EL (cell line): ENCODE measurements around the gene RNU6-9.

Experiments used
- DNase-seq: peaks from one replicate; pipeline ENCODE4 v3.0.0-alpha.2; 2016

RNU6-9 gene

DNA sequence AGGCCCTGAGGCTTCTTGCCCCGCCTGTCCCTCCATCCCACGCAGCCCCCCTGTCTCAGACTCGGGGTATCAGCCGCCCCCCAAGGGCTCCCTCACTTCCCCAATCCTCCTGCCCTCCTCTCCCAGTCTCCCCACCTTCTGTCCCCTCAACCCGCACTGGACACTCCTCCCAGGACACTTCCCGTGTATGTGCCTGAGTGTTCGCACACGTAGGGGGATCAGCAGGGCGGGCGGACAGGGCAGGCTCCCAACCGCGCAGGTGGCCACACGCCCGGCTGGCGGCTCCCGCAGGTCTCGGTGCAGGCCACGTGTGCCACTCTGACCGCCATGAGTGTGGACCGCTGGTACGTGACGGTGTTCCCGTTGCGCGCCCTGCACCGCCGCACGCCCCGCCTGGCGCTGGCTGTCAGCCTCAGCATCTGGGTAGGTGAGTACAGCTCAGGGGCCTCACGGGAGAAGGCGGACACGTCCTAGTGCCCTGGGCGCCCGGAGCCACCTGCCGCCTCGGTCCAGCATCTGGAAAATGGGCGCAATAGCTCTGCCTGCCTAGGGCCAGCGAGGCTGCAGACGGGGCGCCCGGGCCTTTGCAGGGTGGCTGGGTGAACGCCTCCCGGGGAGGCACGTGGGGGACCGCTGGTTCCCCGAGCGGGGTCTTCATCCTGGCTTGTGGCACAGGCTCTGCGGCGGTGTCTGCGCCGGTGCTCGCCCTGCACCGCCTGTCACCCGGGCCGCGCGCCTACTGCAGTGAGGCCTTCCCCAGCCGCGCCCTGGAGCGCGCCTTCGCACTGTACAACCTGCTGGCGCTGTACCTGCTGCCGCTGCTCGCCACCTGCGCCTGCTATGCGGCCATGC is 26.1 kb downstream of the RNU6-9 start:
- no peak for DNase-seq

DNA sequence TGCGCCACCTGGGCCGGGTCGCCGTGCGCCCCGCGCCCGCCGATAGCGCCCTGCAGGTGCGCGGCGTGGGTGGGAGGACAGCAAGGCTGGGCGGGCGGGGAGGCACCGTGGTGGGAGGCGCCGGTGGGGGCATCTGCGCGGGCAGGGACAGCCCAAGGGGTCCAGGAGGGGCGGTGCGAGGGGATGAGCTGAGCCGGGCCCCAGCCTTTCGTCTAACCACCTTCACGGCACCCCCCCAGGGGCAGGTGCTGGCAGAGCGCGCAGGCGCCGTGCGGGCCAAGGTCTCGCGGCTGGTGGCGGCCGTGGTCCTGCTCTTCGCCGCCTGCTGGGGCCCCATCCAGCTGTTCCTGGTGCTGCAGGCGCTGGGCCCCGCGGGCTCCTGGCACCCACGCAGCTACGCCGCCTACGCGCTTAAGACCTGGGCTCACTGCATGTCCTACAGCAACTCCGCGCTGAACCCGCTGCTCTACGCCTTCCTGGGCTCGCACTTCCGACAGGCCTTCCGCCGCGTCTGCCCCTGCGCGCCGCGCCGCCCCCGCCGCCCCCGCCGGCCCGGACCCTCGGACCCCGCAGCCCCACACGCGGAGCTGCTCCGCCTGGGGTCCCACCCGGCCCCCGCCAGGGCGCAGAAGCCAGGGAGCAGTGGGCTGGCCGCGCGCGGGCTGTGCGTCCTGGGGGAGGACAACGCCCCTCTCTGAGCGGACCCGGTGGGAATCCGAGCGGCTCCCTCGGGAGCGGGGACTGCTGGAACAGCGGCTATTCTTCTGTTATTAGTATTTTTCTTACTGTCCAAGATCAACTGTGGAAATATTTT is 27.0 kb downstream of the RNU6-9 start:
- peak; percentile 44 for DNase-seq

DNA sequence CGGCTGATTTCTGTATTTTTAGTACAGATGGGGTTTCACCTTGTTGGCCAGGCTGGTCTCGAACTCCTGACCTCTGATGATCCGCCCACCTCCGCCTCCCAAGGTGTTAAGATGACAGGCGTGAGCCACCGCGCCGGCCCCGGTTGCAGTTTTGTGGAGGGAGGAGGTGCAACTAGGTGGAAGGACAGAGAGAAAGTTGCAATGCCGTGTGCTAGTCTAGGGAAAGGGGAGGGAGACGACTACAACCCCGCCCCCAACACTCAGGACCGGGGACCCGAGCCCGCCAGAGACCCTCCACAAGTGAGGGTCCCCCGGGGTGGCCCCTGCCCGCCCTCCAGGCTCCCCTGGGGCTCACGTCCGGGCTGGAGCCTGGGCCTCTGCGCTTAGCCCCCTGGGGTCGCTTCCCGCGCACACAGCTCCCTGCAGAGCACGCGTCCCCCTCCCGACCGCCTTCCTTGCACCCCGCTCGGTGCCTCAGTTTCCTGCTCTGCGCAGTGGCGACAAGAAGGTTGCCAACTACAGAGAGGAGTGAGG is 31.3 kb downstream of the RNU6-9 start:
- no peak for DNase-seq

DNA sequence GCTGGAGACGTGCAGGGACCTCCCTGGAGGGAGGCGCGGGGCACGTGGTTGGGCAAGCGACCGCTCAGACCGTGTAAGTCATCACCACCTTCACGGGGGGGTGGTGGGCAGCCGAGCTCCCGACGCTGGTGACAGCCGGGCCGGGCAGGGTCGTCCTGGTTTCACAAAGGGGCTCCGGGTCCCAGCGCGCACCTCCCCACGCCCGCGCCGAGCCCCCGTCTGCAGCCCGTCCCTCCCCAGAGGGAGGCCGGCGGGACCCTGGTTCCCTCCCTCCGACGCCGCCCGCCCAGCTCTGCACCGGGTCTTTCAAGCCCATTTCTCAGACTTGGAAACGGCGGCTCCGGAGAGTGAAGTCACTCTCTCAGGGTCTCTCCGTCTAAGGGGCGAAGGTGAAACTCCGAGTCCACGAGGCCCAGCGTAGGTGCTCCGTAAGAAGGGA is 31.8 kb downstream of the RNU6-9 start:
- DNase-seq = peak; percentile 52

DNA sequence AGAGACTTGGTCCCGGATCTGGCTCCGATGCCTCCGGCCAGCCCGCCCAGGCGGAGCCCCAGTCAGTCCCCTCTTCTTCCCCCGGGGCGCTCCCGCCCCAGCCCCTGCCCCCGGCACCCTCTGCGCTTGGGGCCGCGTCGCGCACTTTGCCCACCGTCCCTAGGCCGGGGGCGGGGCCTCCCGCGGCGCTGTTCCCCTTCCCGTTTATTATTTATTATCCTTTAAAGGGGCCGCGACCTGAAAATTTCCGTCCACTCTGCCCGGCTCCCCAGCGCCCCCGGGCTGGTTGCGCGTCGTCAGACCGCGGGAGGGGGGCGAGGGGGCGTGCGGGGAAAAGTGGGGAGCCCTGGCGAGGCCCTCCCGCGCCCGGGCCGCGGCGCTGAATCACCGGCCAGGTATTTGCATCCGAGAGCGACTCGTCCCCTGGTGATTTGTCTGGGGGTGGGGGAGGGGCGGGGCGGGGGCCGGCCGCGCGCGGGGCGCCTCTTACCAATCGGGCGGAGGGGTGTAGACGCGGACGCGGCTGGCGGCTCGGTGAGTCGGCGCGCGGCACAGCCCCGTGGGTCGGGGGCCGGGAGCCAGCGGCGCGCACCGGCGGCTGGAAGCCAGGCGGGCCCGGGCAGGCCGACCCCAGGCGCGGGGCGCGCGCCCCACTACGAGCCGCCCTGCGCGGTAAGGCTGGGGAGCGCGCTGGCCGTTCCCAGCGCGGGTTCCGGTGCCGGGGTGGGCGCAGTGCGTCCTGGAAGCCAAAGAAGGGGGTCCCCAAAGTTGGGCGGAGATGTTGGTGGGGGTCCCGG is 32.4 kb downstream of the RNU6-9 start, which contains the start of gene ARID3A:
Gene ARID3A, plus strand, starts transcription at position 510 of the 797 bp plus-strand sequence. CDS start 3,494 bp downstream, outside the sequence.
- peak; percentile 87 for DNase-seq

DNA sequence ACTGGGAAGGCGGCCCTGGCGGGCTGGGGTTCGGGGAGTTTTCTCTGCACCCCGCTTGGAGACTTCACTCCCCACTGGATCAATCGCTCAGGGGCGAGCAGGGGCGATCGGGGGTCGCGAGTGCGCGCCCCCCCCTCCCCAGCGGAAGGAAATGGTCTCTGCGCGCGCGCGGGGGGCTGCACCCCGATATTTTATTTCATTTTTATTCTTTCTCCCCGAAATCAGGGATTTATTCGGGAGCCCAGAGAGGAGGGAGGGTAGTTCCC is 33.0 kb downstream of the RNU6-9 start:
- no peak for DNase-seq

DNA sequence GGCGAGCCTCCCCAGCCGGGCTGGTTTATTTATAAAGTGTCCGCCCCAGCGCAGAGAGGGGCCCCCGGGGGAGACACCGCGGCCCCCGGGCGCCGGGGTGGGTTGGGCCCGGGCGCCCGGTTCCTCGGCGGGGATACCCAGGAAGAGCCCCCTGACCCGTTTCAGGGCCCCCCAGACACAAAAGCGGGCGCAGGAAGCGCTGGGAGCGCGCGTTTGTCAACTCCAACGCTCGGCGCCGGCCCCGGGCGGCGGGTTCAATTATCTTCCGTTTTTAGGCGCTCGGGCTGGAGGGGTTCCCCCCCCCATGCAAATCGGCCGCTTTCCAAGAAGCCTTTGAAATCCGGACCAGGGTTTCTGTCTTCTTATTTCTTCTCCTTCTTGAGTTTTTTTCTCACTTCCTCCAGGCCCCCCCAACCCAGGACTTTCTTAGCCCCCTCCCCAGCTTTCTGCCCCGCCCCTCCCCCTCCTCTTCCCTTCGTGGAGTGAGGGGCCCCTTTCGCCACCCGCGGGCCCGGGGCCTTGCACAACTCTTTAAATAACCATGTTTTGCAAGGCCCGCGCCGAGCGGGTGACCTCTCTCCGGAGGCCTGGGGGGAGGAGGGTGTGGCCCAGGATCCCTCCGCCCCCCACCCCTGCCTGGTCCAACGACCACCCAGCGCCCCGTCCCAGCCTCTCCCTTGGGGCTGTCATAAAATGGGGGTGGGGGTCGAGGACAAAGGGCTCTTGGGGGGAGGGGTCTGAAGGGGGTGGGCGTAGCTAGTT is 33.5 kb downstream of the RNU6-9 start:
- DNase-seq = peak; percentile 43

DNA sequence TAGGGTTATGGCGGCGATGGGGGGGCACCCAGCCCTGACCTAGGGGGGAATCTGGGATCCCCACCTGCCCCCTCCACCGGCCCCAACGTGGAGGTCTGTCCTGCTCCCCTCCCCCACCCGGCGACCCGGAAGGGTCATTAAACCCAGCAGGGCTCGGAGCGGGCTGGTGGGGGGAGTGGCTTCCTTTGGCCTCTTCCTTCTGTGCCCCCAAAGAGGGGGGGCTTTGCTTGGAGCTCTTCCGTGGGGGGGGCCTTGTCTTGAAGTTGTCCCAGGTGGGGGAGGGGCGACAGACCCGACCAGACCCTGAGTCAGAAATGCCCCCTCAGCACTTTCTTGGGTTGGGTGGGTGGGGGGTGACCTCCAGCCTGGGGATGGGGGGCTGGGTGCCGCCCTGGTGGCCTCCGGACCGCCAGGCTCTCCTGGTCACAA is 34.1 kb downstream of the RNU6-9 start:
- no peak for DNase-seq

DNA sequence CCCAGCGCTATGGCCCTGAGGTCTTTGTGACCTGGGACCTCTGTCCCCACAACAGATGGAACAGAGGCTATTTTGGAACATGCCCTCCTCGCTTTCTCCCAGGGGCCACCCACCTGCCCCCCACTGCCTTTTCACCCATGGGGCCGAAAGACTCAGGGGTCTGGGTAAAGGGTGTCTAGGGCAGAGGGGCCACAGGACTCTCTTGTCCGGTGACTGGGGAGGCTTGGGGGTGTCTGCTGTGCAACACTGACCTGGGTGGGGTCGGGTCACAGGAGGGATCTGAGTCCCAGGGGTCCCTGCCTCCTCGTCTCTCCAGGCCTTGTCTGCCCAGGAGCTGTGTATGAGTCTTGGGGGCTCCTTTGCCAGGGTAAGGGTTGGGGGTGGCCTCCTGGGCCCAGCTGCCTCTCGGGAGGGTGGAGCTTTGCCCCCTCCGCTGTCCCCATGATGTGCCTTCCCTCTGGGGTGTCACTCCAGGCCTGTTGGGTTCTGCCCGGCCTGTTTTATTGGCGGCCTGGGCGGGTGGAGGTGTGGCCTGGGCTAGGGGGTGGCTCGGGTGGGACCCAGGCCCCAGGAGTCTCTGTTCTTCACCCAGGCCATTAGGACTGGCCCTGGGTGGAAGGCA is 34.6 kb downstream of the RNU6-9 start:
- DNase-seq = no peak

DNA sequence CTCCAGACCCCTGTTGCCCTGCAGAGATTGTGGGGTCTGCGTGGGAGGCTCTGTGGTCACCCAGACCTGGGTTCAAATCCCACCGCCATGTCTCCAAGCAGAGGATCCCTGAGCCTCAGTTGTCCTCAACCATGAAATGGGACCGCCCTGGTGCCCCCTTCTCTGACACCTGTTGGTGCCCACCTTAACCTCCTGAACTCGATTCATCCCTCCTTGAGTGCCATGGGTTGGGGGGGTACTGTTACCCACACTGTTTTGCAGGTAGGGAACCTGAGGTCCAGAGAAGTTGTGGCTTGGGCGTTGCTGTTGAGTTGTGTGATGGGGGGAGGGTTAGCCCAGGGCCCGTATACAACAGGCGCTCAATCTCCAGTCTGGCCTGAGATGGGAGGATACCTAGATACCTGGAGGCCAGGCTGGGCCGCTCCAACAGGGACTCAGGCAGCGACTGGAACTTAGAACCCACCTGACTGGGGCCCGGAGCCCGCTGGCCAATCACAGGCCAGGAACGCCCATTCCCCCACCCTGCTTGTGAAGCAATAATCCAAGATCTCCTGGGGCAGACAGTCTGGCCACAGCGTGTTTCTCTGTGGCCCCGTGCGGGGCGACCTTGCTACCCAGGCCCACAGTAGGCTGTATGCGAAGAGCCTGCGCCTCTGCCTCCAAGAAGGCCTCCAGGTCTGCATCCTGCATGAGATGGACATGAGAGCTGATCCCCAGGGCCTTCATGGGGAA is 35.4 kb downstream of the RNU6-9 start:
- no peak for DNase-seq

DNA sequence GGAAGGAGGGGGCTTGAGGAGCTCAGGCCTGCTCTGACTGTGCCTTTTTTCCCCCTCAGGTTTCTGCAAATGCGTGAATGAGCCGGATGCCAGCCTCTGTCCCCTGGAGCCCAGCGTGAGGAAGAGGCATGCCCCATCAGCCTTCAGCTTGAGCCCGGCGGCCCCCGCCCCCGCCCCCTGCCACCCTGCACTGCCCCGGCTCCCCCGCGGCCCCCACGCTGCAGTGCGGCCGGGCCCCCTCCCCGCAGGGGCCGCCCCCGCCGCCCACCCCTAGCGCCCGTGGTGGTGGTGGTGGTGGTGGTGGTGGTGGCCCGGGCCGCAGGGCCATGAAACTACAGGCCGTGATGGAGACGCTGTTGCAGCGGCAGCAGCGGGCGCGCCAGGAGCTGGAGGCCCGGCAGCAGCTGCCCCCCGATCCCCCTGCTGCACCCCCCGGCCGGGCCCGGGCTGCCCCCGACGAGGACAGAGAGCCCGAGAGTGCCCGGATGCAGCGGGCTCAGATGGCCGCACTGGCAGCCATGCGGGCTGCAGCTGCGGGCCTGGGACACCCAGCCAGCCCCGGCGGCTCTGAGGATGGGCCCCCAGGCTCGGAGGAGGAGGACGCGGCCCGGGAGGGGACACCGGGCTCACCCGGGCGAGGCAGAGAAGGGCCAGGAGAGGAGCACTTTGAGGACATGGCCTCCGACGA is 36.1 kb downstream of the RNU6-9 start:
- DNase-seq = no peak

DNA sequence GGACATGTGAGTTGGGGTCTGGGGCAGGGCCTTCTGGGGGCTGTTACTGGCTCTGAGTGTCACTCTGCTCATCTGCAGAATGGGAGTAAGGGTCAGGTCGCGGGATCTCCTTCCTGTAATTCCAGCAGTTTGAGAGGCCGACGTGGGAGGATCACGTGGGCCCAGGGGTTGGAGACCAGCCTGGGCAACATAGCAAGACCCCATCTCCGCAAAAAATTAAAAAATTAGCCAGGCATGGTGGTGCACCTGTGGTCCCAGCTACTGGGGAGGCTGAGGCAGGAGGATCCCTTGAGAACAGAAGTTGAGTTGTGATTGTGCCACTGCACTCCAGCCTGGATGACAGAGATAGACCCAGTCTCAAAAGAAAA is 36.6 kb downstream of the RNU6-9 start:
- DNase-seq = no peak

DNA sequence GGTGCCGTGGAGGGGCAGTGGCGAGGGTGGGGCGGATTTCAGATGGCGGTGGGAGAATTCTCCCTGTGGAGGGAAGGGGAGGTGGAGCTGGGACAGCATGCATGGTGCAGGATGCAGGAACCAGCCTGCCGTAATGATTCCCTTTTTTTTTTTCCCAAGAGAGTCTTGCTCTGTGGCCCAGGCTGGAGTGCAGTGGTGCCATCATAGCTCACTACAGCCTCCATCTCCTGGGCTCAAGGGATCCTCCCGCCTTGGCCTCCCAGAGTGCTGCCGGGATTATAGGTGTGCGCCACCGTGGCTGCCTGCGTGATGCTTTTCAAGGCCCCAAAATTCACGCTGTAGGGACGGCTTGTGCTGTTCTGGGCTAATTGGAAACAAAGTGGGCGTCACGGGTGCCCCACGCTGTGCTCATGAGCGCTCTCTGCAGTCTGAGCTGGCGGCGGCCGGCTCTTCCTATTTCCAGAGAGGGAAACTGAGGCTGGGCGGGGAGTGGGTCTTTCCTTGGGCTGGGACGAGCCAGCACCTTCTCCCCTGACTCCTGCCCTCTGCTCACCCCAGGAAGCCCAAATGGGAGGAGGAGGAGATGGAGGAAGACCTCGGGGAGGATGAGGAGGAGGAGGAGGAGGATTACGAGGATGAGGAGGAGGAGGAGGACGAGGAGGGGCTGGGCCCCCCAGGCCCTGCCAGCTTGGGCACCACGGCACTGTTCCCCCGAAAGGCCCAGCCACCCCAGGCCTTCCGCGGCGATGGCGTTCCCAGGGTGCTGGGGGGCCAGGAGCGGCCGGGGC is 38.8 kb downstream of the RNU6-9 start:
- no peak for DNase-seq

DNA sequence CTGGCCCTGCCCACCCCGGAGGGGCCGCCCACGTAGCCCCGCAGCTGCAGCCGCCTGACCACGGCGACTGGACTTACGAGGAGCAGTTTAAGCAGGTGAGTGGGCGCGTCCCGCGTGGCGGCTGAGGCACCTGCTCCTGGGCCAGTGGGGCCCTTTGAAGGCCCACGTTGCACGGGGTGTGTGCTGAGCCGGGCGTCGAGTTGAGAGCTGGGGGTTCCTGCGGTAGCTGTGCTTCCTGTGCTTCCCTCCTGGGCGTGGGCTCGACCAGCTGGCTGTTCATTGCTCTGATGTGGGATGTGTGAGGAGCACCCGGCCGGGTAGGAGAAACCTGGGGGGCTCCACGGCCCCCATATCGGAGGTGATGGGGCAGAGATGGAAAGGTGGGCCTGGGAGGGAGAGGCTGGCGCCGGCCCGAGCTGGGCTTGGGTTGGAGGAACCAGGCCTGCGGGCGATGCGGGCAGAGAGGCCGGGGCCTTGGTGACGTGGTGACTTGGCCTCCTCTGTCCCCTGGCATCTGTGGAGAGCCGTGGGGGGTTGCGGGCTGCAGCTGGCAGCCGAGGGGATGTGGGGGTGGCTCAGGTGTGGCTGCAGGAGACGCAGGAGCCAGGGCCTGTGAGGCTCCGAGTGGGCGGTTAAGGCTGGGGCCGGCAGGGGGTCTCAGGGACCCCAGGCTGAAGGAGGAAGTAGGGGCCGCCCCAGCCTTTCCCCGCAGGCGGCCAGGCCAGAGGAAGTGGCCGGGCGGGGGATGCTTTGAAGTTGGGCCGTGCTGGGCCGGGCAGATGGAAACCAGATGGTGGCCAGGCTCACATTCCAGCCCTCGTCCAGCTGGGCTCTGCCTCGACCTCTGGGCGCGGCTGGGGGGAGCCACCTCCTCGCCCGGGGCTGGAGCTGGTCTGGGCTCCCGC is 39.6 kb downstream of the RNU6-9 start:
- DNase-seq = peak; percentile 98

DNA sequence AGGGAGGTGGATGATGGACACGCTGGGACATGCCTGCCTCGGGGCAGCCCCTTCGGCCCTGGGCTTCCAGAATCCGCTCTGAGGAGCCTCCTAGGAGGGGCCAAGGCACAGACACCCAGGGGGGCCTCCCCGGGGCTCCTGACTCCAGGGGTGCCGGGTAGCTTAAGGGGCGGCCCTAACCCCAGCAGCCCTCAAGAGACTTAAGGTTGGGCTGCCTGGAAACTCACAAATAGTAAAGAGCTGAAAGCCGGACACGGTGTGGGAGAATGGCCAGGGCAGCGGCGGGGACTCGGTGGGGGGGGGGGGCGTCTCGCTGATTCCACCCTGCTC is 40.2 kb downstream of the RNU6-9 start:
- DNase-seq = no peak

DNA sequence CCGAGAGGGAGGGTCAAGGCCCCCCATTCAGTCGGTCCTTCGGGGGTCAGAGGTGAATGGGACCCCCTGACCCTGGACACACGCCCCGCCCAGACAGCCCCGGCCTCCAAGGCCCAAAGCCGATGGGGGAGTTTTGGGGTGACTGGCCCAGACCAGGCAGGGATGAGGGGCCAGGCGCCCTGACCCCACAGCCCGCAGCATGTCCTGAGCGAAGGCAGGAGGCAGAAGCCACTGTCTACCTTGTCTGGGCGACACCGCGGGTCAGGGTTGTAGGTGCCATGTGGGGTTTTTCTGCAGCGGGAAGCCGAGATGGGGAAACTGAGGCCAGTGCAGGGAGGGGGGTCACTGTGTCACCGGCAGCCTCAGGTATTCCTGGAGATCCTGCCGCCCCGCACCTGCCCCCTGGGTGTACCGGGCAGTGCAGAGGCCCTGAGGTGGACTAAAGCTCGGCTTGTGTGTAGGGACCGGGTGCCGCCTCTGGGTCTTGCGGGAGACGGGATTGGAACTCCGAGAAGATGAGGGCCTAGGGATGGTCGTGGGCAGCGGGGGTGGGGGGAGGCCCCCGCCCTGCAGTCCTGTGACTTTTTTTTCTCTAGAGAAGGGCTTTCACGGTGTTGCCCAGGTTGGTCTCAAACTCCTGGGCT is 41.0 kb downstream of the RNU6-9 start:
- no peak for DNase-seq

DNA sequence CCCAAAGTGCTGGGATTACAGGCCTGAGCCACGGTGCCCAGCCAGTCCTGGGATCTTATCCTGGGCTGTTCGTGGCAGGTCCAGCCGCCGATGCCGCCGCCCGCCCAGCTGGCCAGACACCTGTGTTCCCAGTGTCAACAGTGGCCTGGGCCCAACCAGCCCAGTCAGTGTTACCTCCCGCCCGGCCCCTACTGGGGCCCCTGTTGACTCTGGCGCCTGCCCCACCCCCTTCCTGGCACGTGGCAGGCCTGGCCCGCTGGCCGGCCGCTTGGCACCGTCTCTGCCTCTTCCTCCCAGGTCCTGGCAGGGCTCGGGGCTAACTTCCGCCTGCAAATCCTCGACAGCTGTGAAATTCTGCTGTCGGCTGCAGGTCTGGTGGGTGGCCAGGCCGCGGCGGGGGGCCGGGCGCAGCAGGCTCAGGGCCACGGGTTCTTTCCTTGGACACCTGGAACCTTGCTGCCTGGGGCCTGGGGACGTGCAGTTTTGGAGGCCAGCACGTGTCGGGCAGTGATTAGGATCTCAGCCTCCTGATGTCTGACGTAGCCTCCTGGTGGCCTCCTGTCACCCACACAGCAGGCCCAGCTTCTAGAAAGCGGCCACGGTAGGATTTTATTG is 41.7 kb downstream of the RNU6-9 start:
- no peak for DNase-seq

DNA sequence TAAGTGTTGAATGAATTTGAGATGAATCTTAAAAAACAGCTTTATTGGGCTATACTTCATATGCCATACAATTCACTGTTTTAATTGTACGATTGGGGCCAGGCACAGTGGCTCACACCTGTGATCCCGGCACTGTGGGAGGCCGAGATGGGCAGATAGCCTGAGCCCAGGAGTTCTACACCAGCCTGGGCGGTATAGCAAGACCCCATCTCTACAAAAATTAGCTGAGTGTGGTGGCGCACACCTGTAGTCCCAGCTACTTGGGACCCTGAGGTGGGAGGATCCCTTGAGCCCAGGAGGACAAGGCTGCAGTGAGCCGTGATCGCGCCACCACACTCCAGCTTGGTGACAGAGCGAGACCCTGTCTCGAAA is 42.9 kb downstream of the RNU6-9 start:
- DNase-seq = no peak
